Natural killer cell (primary cell): ENCODE measurements around the gene CDKN1C. TPM values are rescaled to one million over a fixed set of nuclear protein-coding genes. Genes with fewer than 3 reads are reported as not detected.
A peak's percentile ranks its signal among the peaks of the same experiment; 100 is the strongest.

Source experiments
- ATAC-seq, 3 donors: fragments of 150-1000 bp in 2 of 3; fragments of 200-7000 bp in 1 of 3; cut with Tn5 transposase; 1 replicate in 1 of 3; 2 replicates in 2 of 3; pipeline ENCODE4 v1.10.0; 2021; ENCODE audit warnings: mild to moderate bottlenecking in 2 of 3, moderate library complexity in 2 of 3
- DNase-seq, 2 donors: peaks; one replicate each; pipeline versions ENCODE4 v3.0.0 to v3.0.0-alpha.2; 2013 to 2021; ENCODE audit warnings: mixed read lengths in 1 of 2
- H3K27ac ChIP-seq: one replicate; pipeline ENCODE4 v1.5.1; 2013; ENCODE audit warnings: mild to moderate bottlenecking, low read length
- H3K27me3 ChIP-seq: one replicate; pipeline ENCODE4 v1.6.1; 2013; ENCODE audit warnings: low read length; ENCODE audit not compliant: control insufficient read depth, insufficient read depth
- H3K36me3 ChIP-seq: one replicate; pipeline ENCODE4 v1.6.1; 2013; ENCODE audit warnings: low read length; ENCODE audit not compliant: control insufficient read depth, insufficient read depth
- H3K4me1 ChIP-seq: one replicate; pipeline ENCODE4 v1.6.1; 2013; ENCODE audit warnings: low read length; ENCODE audit not compliant: control insufficient read depth, insufficient read depth
- H3K4me3 ChIP-seq: one replicate; pipeline ENCODE4 v1.5.1; 2013; ENCODE audit warnings: low read length
- H3K9me3 ChIP-seq: one replicate; pipeline ENCODE4 v1.6.1; 2013; ENCODE audit warnings: low read length; ENCODE audit not compliant: control insufficient read depth, insufficient read depth
- H3K27ac Mint-ChIP-seq, 2 donors: one replicate each; pipeline ENCODE4 v1.8.0; 2022; ENCODE audit warnings: mild to moderate bottlenecking in 2 of 2, mixed read lengths in 2 of 2, moderate library complexity in 1 of 2
- H3K27me3 Mint-ChIP-seq, 2 donors: one replicate each; pipeline ENCODE4 v1.8.0; 2022; ENCODE audit warnings: low read depth in 2 of 2, mixed read lengths in 2 of 2
- H3K36me3 Mint-ChIP-seq: one replicate; pipeline ENCODE4 v1.8.0; 2022; ENCODE audit warnings: mixed read lengths
- H3K4me1 Mint-ChIP-seq, 2 donors: one replicate each; pipeline ENCODE4 v1.8.0; 2022; ENCODE audit warnings: mixed read lengths in 2 of 2
- H3K4me3 Mint-ChIP-seq: one replicate; pipeline ENCODE4 v1.8.0; 2022; ENCODE audit warnings: mild to moderate bottlenecking, moderate library complexity, mixed read lengths
- H3K9me3 Mint-ChIP-seq, 2 donors: one replicate each; pipeline ENCODE4 v1.8.0; 2022; ENCODE audit warnings: mixed read lengths in 2 of 2
- WGBS: methylation state at CpG from one replicate; pipeline ENCODE4 v1.1.7; 2013; ENCODE audit warnings: missing lambda C conversion rate; ENCODE audit not compliant: insufficient coverage; 5-methylcytosine and 5-hydroxymethylcytosine counted together
- intact Hi-C: fragments of 100-400 bp; cut with micrococcal nuclease; formaldehyde crosslinking; loops from one replicate; pipeline ENCODE4 v1.14.2; 2022
- total RNA-seq, 4 donors: library from RNA; stranded (reverse); fragments of 120-200 nt in 1 of 4; gene quantifications; one replicate each; pipeline versions ENCODE4 v1.2.3 to v1.2.4, GENCODE V29; 2013 to 2022
- TF ChIP-seq, protein P1 (sequence below): fragments of 200-600 bp; IDR thresholded peaks from one replicate; pipeline ENCODE4 v1.8.0; 2022; ENCODE audit warnings: antibody characterized with exemption

The CDKN1C gene
- total RNA-seq, 3 donors from 2014 or later (not counting 1 experiment from before 2014, with no cell fraction given): 2.6 to 27.9 (median 6.3) TPM

DNA sequence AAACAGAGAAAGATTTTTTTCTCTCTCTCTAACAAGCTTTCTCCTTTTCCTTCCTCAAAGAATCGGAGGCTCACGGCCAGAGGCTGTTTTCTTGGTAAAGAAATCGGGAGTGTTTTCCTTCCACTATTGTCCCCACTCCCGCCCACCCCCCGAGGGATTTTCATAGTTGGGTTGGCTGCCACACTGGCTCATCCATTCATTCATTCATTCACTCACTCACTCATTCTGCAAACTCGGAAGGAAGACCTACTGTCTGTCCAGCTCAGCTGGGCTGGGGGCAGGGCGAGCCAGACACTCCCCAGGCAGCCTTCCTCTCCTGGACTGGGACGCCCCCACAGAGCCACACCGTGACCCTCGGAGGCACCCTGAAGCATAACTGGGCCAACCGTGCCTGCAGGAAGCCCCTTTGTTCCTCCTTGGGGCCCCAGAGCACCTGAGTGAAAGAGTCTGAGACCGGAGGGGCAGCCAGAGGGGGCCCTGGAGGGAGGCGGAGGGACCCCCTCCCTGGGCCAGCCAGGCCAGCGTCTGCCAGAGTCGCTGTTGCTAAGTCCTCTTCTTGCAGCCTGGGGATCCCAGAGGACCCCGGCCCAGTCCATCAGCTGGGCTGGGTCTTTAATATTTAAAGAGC is 17.0 kb downstream of the CDKN1C start:
- no peak for DNase-seq
- H3K4me3 Mint-ChIP-seq: peak overlapping the region; percentile 84
- H3K4me1 ChIP-seq: peaks cover 31% of the 10 kb centered on the region
- no peak overlapping the region for H3K27ac ChIP-seq
- H3K36me3 Mint-ChIP-seq: no peaks in the 10 kb centered on the region
- peak overlapping the region in 1 of 2 donors; percentile 16 for H3K27ac Mint-ChIP-seq
- peaks cover 16% of the 10 kb centered on the region for H3K27me3 ChIP-seq
- 7% methylated on average over 16 of the region's 16 CpGs for WGBS
- H3K4me1 Mint-ChIP-seq: peaks cover 29 to 34% of the 10 kb centered on the region in 2 donors
- intact Hi-C loops: no loop called here
- no peak for ATAC-seq
- peaks cover 47 to 56% of the 10 kb centered on the region in 2 donors for H3K27me3 Mint-ChIP-seq
- TF ChIP-seq, protein P1, sequence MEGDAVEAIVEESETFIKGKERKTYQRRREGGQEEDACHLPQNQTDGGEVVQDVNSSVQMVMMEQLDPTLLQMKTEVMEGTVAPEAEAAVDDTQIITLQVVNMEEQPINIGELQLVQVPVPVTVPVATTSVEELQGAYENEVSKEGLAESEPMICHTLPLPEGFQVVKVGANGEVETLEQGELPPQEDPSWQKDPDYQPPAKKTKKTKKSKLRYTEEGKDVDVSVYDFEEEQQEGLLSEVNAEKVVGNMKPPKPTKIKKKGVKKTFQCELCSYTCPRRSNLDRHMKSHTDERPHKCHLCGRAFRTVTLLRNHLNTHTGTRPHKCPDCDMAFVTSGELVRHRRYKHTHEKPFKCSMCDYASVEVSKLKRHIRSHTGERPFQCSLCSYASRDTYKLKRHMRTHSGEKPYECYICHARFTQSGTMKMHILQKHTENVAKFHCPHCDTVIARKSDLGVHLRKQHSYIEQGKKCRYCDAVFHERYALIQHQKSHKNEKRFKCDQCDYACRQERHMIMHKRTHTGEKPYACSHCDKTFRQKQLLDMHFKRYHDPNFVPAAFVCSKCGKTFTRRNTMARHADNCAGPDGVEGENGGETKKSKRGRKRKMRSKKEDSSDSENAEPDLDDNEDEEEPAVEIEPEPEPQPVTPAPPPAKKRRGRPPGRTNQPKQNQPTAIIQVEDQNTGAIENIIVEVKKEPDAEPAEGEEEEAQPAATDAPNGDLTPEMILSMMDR: no peak
- no peaks in the 10 kb centered on the region for H3K9me3 Mint-ChIP-seq
- H3K9me3 ChIP-seq: no peaks in the 10 kb centered on the region
- H3K36me3 ChIP-seq: no peaks in the 10 kb centered on the region
- H3K4me3 ChIP-seq: no peak overlapping the region

GRCh38 chr11:2867722-2868505 is 17.7 kb downstream of the CDKN1C start:
- WGBS: 40% methylated on average over 23 of the region's 25 CpGs
- no peak overlapping the region for H3K27ac Mint-ChIP-seq
- Histone ChIP-seq H3K36me3 (no peaks in the 10 kb centered on the region), H3K27me3 (peaks cover 19% of the 10 kb centered on the region), H3K9me3 (no peaks in the 10 kb centered on the region), H3K27ac (no peak overlapping the region), H3K4me1 (peaks cover 31% of the 10 kb centered on the region), H3K4me3 (no peak overlapping the region)
- H3K36me3 Mint-ChIP-seq: no peaks in the 10 kb centered on the region
- H3K4me3 Mint-ChIP-seq: peak overlapping the region; percentile 84
- peaks cover 29 to 34% of the 10 kb centered on the region in 2 donors for H3K4me1 Mint-ChIP-seq
- DNase-seq (no peak), ATAC-seq (peak in 1 of 3 donors; percentile 31)
- peaks cover 54 to 60% of the 10 kb centered on the region in 2 donors for H3K27me3 Mint-ChIP-seq
- TF ChIP-seq, protein P1: no peak
- intact Hi-C loops: no loop called here
- H3K9me3 Mint-ChIP-seq: no peaks in the 10 kb centered on the region

DNA sequence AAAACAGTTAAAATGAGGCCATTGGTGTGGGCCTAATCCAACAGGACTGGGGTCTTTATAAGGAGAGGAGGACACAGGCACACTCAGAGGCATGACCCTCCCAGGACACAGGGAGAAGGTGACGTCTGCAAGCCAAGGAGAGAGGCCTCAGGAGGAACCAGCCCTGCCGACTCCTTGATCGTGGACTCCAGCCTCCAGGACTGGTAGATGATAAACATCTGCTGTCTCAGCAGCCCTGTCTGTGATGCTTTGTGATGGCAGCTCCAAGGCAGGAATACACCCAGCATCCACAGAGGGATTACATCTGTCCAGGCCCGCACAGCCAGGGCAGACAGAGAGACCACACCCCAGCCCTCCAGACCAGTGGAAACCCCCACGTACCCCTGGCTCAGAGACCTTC is 18.4 kb downstream of the CDKN1C start:
- Histone ChIP-seq H3K27me3 (peaks cover 19% of the 10 kb centered on the region), H3K9me3 (no peaks in the 10 kb centered on the region), H3K4me1 (peaks cover 31% of the 10 kb centered on the region), H3K4me3 (no peak overlapping the region), H3K27ac (no peak overlapping the region), H3K36me3 (no peaks in the 10 kb centered on the region)
- no peak for ATAC-seq
- intact Hi-C loops: no loop called here
- TF ChIP-seq, protein P1: no peak
- H3K27ac Mint-ChIP-seq: no peak overlapping the region
- no peaks in the 10 kb centered on the region for H3K9me3 Mint-ChIP-seq
- WGBS: 91% methylated on average over 5 of the region's 5 CpGs
- peaks cover 29 to 34% of the 10 kb centered on the region in 2 donors for H3K4me1 Mint-ChIP-seq
- peaks cover 54 to 60% of the 10 kb centered on the region in 2 donors for H3K27me3 Mint-ChIP-seq
- no peaks in the 10 kb centered on the region for H3K36me3 Mint-ChIP-seq
- peak overlapping the region; percentile 14 for H3K4me3 Mint-ChIP-seq
- no peak for DNase-seq
